WTC11 (cell line): ENCODE data around the gene DNPH1.

Experiments used
- ATF2 ChIP-seq: sonication (generic); formaldehyde crosslinking; IDR thresholded peaks from 2 replicates; pipeline ENCODE4 v1.8.1; 2022; ENCODE audit warnings: low read depth, missing genetic modification reagents, borderline replicate concordance
- CTCF ChIP-seq: fragments of 200-600 bp; IDR thresholded peaks from 2 replicates; pipeline ENCODE4 v1.8.0; 2022; ENCODE audit warnings: antibody characterized with exemption
- MAX ChIP-seq: sonication (generic); formaldehyde crosslinking; IDR thresholded peaks from 2 replicates; pipeline ENCODE4 v1.8.0; 2022; ENCODE audit warnings: mild to moderate bottlenecking, missing genetic modification reagents
- NFYB ChIP-seq: sonication (generic); formaldehyde crosslinking; conservative IDR thresholded peaks from 2 replicates; pipeline ENCODE4 v1.8.0; 2022; ENCODE audit warnings: low read depth, missing genetic modification reagents
- PRDM15 ChIP-seq: sonication (generic); formaldehyde crosslinking; IDR thresholded peaks from 2 replicates; pipeline ENCODE4 v1.8.0; 2022; ENCODE audit warnings: missing genetic modification reagents
- TCF7 ChIP-seq: sonication (generic); formaldehyde crosslinking; IDR thresholded peaks from 2 replicates; pipeline ENCODE4 v1.8.0; 2022; ENCODE audit warnings: mild to moderate bottlenecking, low read depth, missing genetic modification reagents, moderate library complexity
- ZBTB21 ChIP-seq: sonication (generic); formaldehyde crosslinking; IDR thresholded peaks from 2 replicates; pipeline ENCODE4 v1.8.1; 2023; ENCODE audit warnings: mild to moderate bottlenecking, missing genetic modification reagents, borderline replicate concordance
- ZBTB43 ChIP-seq: sonication (generic); formaldehyde crosslinking; IDR thresholded peaks from 2 replicates; pipeline ENCODE4 v1.8.1; 2023; ENCODE audit warnings: mild to moderate bottlenecking, missing genetic modification reagents

- no peak for TF ChIP-seq PRDM15
- peak; percentile 48; the same call in 1 of the 2 replicates for TF ChIP-seq MAX
- no peak for TF ChIP-seq ZBTB43 (CRISPR knock-in tag)
- TF ChIP-seq TCF7: no peak
- TF ChIP-seq CTCF: no peak
- no peak for TF ChIP-seq ZBTB21 (CRISPR knock-in tag)
- no peak for TF ChIP-seq ATF2
- TF ChIP-seq NFYB: no peak
Measured at GRCh38 chr6:43269273-43270007, 40.2 kb upstream of the DNPH1 start.
